HG02884 (cell line): ENCODE results near the gene PSMD7.

Source experiments
- ATAC-seq: cut with Tn5 transposase; IDR thresholded peaks from one replicate; pipeline ENCODE4 v1.9.1; 2021; ENCODE audit warnings: mild to moderate bottlenecking, moderate library complexity; ENCODE audit not compliant: unreplicated experiment

Gene PSMD7

GRCh38 chr16:74296432-74297144 is at the start of gene PSMD7:
Gene PSMD7 (plus strand): TSS chr16:74296814. CDS start chr16:74296915, 101 bp downstream.
- peak; percentile 94 for ATAC-seq

GRCh38 chr16:74249254-74249653 is 47.4 kb upstream of the PSMD7 start:
- ATAC-seq: no peak

DNA sequence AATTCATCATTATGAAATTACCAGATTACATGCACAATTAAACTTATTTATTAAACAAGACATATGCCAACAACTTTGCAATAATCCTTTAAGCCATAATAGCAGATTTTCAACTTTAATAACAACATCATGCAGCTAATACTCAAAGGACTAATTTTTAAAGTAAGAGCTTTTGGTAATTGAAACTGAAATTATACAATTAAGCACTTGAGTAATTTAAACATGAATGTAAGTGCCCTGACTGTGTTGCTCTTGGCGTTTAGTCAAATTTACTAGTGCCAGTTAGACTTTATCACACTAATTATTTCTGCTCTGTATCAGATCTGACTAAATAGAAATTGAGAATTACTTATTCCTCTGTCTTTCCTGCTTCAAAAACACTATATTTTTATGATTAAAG is 46.8 kb upstream of the PSMD7 start:
- ATAC-seq: no peak

GRCh38 chr16:74252329-74252728 is 44.3 kb upstream of the PSMD7 start:
- no peak for ATAC-seq

DNA sequence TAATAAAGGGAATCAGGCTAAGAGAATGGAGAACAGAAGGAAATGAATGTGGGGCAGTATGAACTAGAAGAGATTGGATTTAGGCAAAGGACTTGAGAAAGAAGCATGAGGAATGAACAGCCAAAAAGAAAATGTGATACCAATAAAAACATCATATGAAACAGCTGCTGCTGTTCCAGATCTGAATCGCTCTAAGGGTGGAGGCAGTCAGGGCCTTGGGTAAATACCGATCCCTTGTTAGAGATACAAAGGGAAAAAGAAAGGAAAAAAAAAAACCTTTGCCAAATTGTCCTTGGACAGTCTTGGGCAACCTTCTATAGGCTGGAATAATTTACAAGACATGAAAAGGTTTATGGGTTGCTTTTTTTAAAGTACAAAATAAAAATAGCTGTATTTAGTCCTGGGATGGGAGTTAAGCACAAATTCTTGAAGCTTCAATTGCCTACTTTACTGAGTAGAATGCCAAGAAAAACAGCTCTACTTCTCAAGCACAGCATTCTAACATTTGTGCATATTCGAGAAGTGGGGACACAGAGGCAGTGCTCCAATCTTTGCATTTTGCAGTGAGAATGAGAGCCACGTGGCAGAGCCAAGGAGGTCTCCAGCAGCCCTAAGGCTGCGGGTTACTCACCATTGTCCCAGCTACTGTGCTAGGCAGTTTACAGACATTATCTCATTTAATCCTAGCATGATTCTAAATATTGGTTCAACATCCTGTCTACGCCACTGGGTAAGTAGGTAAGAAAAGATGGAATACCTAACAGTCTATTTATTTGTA is 43.3 kb upstream of the PSMD7 start:
- no peak for ATAC-seq

GRCh38 chr16:74257061-74257460 is 39.6 kb upstream of the PSMD7 start:
- no peak for ATAC-seq

GRCh38 chr16:74261068-74261467 is 35.5 kb upstream of the PSMD7 start:
- no peak for ATAC-seq

DNA sequence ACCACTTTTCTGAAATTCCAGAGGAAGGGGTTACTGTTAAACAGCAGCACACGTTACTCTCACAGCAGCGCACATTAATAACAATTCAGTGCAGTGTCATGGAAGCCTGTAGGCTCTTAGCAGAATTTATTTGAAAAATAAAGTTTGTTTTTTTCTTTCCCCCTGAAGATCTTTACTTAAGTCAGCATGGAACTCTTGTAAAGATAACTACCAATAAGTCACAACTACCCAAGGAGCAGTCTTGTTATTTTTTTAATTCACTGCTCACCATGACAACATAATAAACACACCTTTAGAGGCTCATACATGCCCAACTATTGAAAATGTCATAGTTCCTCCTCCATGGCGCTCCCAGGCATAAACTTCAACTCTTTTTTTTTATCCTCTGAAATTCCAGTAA is 31.8 kb upstream of the PSMD7 start:
- no peak for ATAC-seq

DNA sequence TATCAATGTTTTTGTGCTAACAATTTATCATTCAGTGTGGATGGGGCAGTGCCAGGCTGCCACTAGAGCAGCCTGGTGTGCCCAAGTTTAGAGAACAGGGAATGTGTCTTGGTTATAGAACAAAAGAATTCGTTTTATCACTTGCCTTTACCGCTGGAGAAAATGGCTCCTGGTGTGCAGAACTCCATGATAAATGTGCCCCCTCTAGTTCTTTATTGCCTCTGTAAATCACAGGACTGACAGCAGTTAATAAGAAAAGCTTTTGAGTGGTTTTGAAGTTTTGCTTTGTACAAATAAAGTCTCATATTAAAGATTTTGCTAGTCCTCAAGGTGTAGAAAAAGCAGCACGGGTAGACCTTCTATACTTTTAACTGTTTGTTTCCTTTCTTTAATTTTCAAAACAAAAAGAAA is 28.2 kb upstream of the PSMD7 start:
- ATAC-seq: no peak

GRCh38 chr16:74271872-74272271 is 24.7 kb upstream of the PSMD7 start:
- no peak for ATAC-seq

DNA sequence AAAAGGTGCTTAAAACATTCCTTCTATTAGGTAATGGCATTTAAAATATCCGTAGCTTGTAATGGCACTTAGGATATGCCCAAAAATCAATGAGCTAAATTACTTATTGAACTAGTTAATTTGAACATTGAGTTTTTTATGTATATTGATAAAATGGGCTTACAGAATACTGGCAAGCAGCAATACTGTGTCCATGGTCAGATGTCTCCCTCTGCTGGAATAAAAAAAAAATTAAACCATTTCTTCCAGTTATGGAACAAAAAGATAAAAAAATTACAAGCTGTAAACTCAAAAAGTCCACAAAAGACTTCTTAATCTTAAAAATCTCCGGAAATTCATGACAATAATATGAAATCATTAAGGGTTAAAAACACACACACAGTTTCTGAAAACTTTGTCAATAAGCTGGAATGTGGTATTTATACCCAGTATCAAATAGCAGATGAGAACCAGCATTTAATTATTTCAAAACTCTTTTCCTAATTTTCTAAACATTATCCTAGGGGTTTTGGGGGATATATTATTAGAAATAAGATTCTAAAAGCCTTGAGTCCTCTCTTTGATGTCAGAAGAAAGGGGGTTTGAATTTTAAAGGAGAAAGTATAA is 21.5 kb upstream of the PSMD7 start:
- ATAC-seq: no peak

GRCh38 chr16:74275711-74276110 is 20.9 kb upstream of the PSMD7 start:
- ATAC-seq: no peak

GRCh38 chr16:74277974-74278373 is 18.6 kb upstream of the PSMD7 start:
- ATAC-seq: no peak

DNA sequence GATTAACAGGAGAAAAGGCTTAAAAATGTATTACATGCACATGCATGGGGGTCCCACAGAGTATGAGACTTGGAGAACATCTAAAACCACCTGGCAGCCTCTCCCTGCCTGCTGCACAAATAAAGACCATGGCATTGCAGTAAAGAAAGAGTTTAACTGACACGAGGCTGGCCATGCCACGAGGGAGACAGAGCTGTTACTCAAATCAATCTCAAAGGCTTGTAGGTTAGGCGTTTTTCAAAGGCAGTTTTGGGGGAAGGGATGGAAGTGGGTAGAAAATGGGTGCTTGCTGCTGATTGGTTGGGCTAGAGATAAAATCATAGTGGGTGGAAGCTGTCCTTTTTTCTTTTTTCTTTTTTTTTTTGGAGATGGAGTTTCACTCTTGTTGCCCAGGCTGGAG is 17.3 kb upstream of the PSMD7 start:
- no peak for ATAC-seq

GRCh38 chr16:74279805-74280204 is 16.8 kb upstream of the PSMD7 start:
- ATAC-seq: no peak

- ATAC-seq: no peak
These were observed 16.2 kb upstream of the PSMD7 start for GRCh38 chr16:74280448-74280847.

GRCh38 chr16:74281300-74281699 is 15.3 kb upstream of the PSMD7 start:
- no peak for ATAC-seq

DNA sequence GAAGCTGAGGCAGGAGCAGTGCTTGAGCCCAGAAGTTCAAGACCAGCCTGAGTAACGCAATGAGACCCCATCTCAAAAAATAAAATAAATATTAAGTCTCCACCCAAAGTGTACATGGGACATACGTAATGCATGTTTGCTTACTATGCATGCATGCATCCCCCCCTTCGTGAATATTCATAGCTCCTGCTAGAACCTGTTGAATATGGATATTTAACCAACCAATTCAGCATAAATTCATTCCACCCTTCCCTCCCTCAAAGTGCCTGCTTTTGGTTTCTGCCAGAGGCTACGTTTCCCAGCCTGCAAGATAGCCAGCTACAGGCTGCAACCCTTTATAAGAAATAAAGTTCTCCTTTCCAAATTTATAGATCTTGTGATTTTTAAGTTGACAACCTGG is 12.9 kb upstream of the PSMD7 start:
- ATAC-seq: no peak

GRCh38 chr16:74288065-74288464 is 8.5 kb upstream of the PSMD7 start:
- ATAC-seq: no peak

- no peak for ATAC-seq
These were observed 6.3 kb upstream of the PSMD7 start for GRCh38 chr16:74290356-74290755.

- no peak for ATAC-seq
These were observed 5.4 kb upstream of the PSMD7 start for GRCh38 chr16:74291176-74291575.

GRCh38 chr16:74291577-74292208 is 4.9 kb upstream of the PSMD7 start:
- ATAC-seq: no peak
